NT2/D1 (cell line): ENCODE data around the gene TBKBP1.

Experiments
- SUZ12 ChIP-seq: IDR thresholded peaks from 2 replicates; pipeline ENCODE4 v1.6.1; 2011; ENCODE audit not compliant: insufficient read length, insufficient read depth; ENCODE audit errors: extremely low read depth
- YY1 ChIP-seq: IDR thresholded peaks from 2 replicates; pipeline ENCODE4 v1.6.1; 2011; ENCODE audit not compliant: insufficient read length, insufficient read depth

- TF ChIP-seq YY1: no peak
- no peak for TF ChIP-seq SUZ12
These were observed 66.6 kb downstream of the TBKBP1 start for GRCh38 chr17:47760409-47761140.
